HG02970 (cell line): ENCODE measurements around the gene VCAN.

Experiments used
- ATAC-seq: cut with Tn5 transposase; IDR thresholded peaks from one replicate; pipeline ENCODE4 v1.9.1; 2021; ENCODE audit warnings: mild to moderate bottlenecking, moderate library complexity, moderate number of reproducible peaks; ENCODE audit not compliant: unreplicated experiment, low FRiP score

The VCAN gene

GRCh38 chr5:83527722-83528438 is 56.3 kb downstream of the VCAN start:
- ATAC-seq: no peak

- no peak for ATAC-seq
Observed at GRCh38 chr5:83528439-83528769, 56.9 kb downstream of the VCAN start.

GRCh38 chr5:83530193-83530592 is 58.6 kb downstream of the VCAN start:
- ATAC-seq: no peak

- ATAC-seq: no peak
Observed at GRCh38 chr5:83531661-83532060, 60.1 kb downstream of the VCAN start.

- ATAC-seq: peak; percentile 73
Observed at GRCh38 chr5:83538786-83539462, 67.4 kb downstream of the VCAN start.

GRCh38 chr5:83539463-83539790 is 67.9 kb downstream of the VCAN start:
- ATAC-seq: no peak

GRCh38 chr5:83540105-83540504 is 68.6 kb downstream of the VCAN start:
- ATAC-seq: no peak

GRCh38 chr5:83540783-83541182 is 69.2 kb downstream of the VCAN start:
- no peak for ATAC-seq

GRCh38 chr5:83542839-83543238 is 71.3 kb downstream of the VCAN start:
- no peak for ATAC-seq

GRCh38 chr5:83543898-83544297 is 72.4 kb downstream of the VCAN start:
- ATAC-seq: no peak

GRCh38 chr5:83547161-83547560 is 75.6 kb downstream of the VCAN start:
- ATAC-seq: no peak

- no peak for ATAC-seq
Observed at GRCh38 chr5:83547889-83548288, 76.3 kb downstream of the VCAN start.

GRCh38 chr5:83548581-83548980 is 77.0 kb downstream of the VCAN start:
- no peak for ATAC-seq

GRCh38 chr5:83549076-83549475 is 77.5 kb downstream of the VCAN start:
- no peak for ATAC-seq

GRCh38 chr5:83549674-83550073 is 78.1 kb downstream of the VCAN start:
- no peak for ATAC-seq

- ATAC-seq: no peak
Observed at GRCh38 chr5:83551821-83552220, 80.3 kb downstream of the VCAN start.

- ATAC-seq: no peak
Observed at GRCh38 chr5:83552275-83552674, 80.7 kb downstream of the VCAN start.

- ATAC-seq: no peak
Observed at GRCh38 chr5:83553000-83553486, 81.5 kb downstream of the VCAN start.

GRCh38 chr5:83554133-83554532 is 82.6 kb downstream of the VCAN start:
- no peak for ATAC-seq

GRCh38 chr5:83554686-83555085 is 83.1 kb downstream of the VCAN start:
- ATAC-seq: no peak

GRCh38 chr5:83555263-83555662 is 83.7 kb downstream of the VCAN start:
- no peak for ATAC-seq

GRCh38 chr5:83556190-83556589 is 84.6 kb downstream of the VCAN start:
- ATAC-seq: no peak
